ENCODE results near the gene PGGHG.

DNA sequence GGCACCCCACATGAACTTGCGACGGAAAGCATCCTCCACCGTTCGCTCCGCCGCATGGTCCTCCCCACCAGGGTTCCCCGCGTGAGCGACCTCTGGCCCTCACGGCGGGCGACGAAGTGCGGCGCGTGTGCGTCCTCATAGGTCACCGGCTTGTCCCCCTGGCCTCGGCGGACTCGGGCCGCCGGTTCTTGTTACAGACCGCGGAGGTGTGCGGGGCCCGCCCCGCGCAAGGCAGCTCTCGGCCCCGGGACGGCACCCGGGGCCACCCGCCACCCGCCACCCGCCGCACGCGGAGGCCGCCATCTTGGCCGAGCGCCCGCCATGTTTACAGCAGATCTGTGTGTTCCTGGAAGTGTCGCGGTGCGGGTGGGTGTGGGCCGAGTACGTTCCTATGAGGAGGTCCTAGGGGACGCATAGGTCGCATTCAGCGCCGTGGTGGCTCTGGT, 15.2 kb downstream of the PGGHG start:
- TF ChIP-seq, protein P1, sequence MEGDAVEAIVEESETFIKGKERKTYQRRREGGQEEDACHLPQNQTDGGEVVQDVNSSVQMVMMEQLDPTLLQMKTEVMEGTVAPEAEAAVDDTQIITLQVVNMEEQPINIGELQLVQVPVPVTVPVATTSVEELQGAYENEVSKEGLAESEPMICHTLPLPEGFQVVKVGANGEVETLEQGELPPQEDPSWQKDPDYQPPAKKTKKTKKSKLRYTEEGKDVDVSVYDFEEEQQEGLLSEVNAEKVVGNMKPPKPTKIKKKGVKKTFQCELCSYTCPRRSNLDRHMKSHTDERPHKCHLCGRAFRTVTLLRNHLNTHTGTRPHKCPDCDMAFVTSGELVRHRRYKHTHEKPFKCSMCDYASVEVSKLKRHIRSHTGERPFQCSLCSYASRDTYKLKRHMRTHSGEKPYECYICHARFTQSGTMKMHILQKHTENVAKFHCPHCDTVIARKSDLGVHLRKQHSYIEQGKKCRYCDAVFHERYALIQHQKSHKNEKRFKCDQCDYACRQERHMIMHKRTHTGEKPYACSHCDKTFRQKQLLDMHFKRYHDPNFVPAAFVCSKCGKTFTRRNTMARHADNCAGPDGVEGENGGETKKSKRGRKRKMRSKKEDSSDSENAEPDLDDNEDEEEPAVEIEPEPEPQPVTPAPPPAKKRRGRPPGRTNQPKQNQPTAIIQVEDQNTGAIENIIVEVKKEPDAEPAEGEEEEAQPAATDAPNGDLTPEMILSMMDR (IDR thresholded peaks at IDR 0.05) = no peak
- TF ChIP-seq POLR2A (IDR thresholded peaks at IDR 0.05) = no peak

All from body of pancreas (tissue), 4 donors.